ENCODE results near the gene KDM1B. TPM values are rescaled to one million over a fixed set of nuclear protein-coding genes. Genes with fewer than 3 reads are reported as not detected.

Gene KDM1B
- polyA plus RNA-seq, 1 of the 3 experiments (the other 2 are of a cell fraction) = 9.4 TPM

- TF ChIP-seq TAF1 (IDR thresholded peaks at IDR 0.05; ENCODE audit: borderline replicate concordance, low read depth, low read length) (no peak), ZBTB33 (IDR thresholded peaks at IDR 0.05; ENCODE audit: borderline replicate concordance, low read depth) (no peak), NFIC (IDR thresholded peaks at IDR 0.05; ENCODE audit: borderline replicate concordance) (no peak), NRF1 (IDR thresholded peaks at IDR 0.05; ENCODE audit: low read depth, low read length) (no peak), EP300 (IDR thresholded peaks at IDR 0.05; ENCODE audit: borderline replicate concordance in 1 of 2, low read depth in 1 of 2, low read length in 1 of 2) (no peak)
- Histone ChIP-seq H3K9me3 (no peaks in the 10 kb centered on the region), H3K27ac (ENCODE audit: low read depth in 2 of 2, low read length in 1 of 2) (no peak overlapping the region), H3K4me1 (ENCODE audit: control insufficient read depth in 1 of 2, insufficient read depth in 2 of 2, low read depth in 1 of 2, low read length in 1 of 2) (no peaks in the 10 kb centered on the region), H3K4me2 (no peak overlapping the region), H2AFZ (ENCODE audit: low read depth) (no peak overlapping the region), H3K4me3 (ENCODE audit: low read depth in 2 of 2, low read length in 1 of 2) (no peak overlapping the region), H3K79me2 (ENCODE audit: insufficient read depth) (no peaks in the 10 kb centered on the region), H3K27me3 (ENCODE audit: insufficient read depth) (no peaks in the 10 kb centered on the region), H3K36me3 (replicated peaks in 1 of 2; ENCODE audit: control insufficient read depth in 1 of 2, insufficient read depth in 2 of 2, low read length in 1 of 2) (peaks cover 23 to 28% of the 10 kb centered on the region in 2 experiments), H3F3A (replicated peaks; ENCODE audit: insufficient read depth) (no peaks in the 10 kb centered on the region), H3K9me2 (no peaks in the 10 kb centered on the region), H4K20me1 (ENCODE audit: insufficient read depth) (no peaks in the 10 kb centered on the region), H3K9ac (no peak overlapping the region)
- POLR2A ChIA-PET = no interaction called here
- DNase-seq = no peak
- CTCF ChIA-PET = interaction anchor here (0.9 kb wide), 1 partner anchor 103 kb away, joined by 3 read pairs; no protein-coding TSS in a partner anchor
- WGBS (ENCODE audit: low lambda C conversion rate) = 91% methylated on average over 6 of the region's 6 CpGs
These were observed 15.1 kb upstream of the KDM1B start for GRCh38 chr6:18139935-18140621.

- no peak for DNase-seq
- ChIA-PET CTCF (no interaction called here), POLR2A (no interaction called here)
- no peak overlapping the region for H3K9ac ChIP-seq
- H3K4me1 ChIP-seq (ENCODE audit: control insufficient read depth in 1 of 2, insufficient read depth in 2 of 2, low read depth in 1 of 2, low read length in 1 of 2) = no peaks in the 10 kb centered on the region
- H3K4me2 ChIP-seq = no peak overlapping the region
- no peaks in the 10 kb centered on the region for H3F3A ChIP-seq (replicated peaks; ENCODE audit: insufficient read depth)
- WGBS (ENCODE audit: low lambda C conversion rate) = 84% methylated on average over 13 of the region's 13 CpGs
- H2AFZ ChIP-seq (ENCODE audit: low read depth) = no peak overlapping the region
- no peak overlapping the region for H3K27ac ChIP-seq (ENCODE audit: low read depth in 2 of 2, low read length in 1 of 2)
- H3K36me3 ChIP-seq (replicated peaks in 1 of 2; ENCODE audit: control insufficient read depth in 1 of 2, insufficient read depth in 2 of 2, low read length in 1 of 2) = peaks cover 23 to 27% of the 10 kb centered on the region in 2 experiments
- H3K4me3 ChIP-seq (ENCODE audit: low read depth in 2 of 2, low read length in 1 of 2) = no peak overlapping the region
- no peaks in the 10 kb centered on the region for H3K9me3 ChIP-seq
- H3K9me2 ChIP-seq = no peaks in the 10 kb centered on the region
- no peaks in the 10 kb centered on the region for H4K20me1 ChIP-seq (ENCODE audit: insufficient read depth)
- TF ChIP-seq NFIC (IDR thresholded peaks at IDR 0.05; ENCODE audit: borderline replicate concordance) (no peak), MAX (IDR thresholded peaks at IDR 0.05; ENCODE audit: low read depth) (no peak), PBX3 (IDR thresholded peaks at IDR 0.05) (no peak), USF1 (IDR thresholded peaks at IDR 0.05; ENCODE audit: borderline replicate concordance, low read depth) (no peak), RAD21 (IDR thresholded peaks at IDR 0.05; ENCODE audit: low read length) (no peak), USF2 (IDR thresholded peaks at IDR 0.05; ENCODE audit: borderline replicate concordance, low read depth, low read length) (no peak), JUND (IDR thresholded peaks at IDR 0.05) (no peak), EZH2phosphoT487 (IDR thresholded peaks at IDR 0.05; ENCODE audit: borderline replicate concordance, low read depth) (no peak), SMC3 (IDR thresholded peaks at IDR 0.05; ENCODE audit: low read depth, low read length) (no peak), REST (IDR thresholded peaks at IDR 0.05; ENCODE audit: low read depth, low read length) (no peak)
- no peaks in the 10 kb centered on the region for H3K27me3 ChIP-seq (ENCODE audit: insufficient read depth)
- no peaks in the 10 kb centered on the region for H3K79me2 ChIP-seq (ENCODE audit: insufficient read depth)
These were observed 13.2 kb upstream of the KDM1B start for GRCh38 chr6:18141805-18142590.

Measured in SK-N-SH (cell line).